GM19035 (cell line): ENCODE measurements around the gene TMEM41A.
"Not testable (repeated sequence)": the region's sequence is repeated elsewhere in the genome, so short reads cannot be mapped to it uniquely, and the experiment has no call there.

Experiments used
- ATAC-seq: cut with Tn5 transposase; IDR thresholded peaks from one replicate; pipeline ENCODE4 v1.9.1; 2021; ENCODE audit not compliant: unreplicated experiment

TMEM41A gene

GRCh38 chr3:185489462-185489861 is 9.4 kb downstream of the TMEM41A start:
- ATAC-seq, result no peak

GRCh38 chr3:185488465-185488864 is 10.4 kb downstream of the TMEM41A start:
- ATAC-seq, result no peak

- ATAC-seq, result no peak
Measured at GRCh38 chr3:185486394-185486793, 12.4 kb downstream of the TMEM41A start.

- ATAC-seq, result no peak
Measured at GRCh38 chr3:185484296-185484695, 14.5 kb downstream of the TMEM41A start.

GRCh38 chr3:185479373-185479945 is 19.4 kb downstream of the TMEM41A start:
- no peak for ATAC-seq

GRCh38 chr3:185477316-185477715 is 21.5 kb downstream of the TMEM41A start:
- ATAC-seq, result no peak

- ATAC-seq, result not testable (repeated sequence)
Measured at GRCh38 chr3:185474922-185475321, 23.9 kb downstream of the TMEM41A start.

- no peak for ATAC-seq
Measured at GRCh38 chr3:185473290-185473815, 25.5 kb downstream of the TMEM41A start.

GRCh38 chr3:185470323-185470722 is 28.5 kb downstream of the TMEM41A start:
- no peak for ATAC-seq

GRCh38 chr3:185469542-185469941 is 29.3 kb downstream of the TMEM41A start:
- no peak for ATAC-seq

GRCh38 chr3:185466123-185466522 is 32.7 kb downstream of the TMEM41A start:
- ATAC-seq, result not testable (repeated sequence)

- ATAC-seq, result no peak
Measured at GRCh38 chr3:185465471-185465870, 33.4 kb downstream of the TMEM41A start.

GRCh38 chr3:185460719-185461350 is 38.0 kb downstream of the TMEM41A start:
- ATAC-seq, result no peak

GRCh38 chr3:185460309-185460708 is 38.5 kb downstream of the TMEM41A start:
- ATAC-seq, result no peak

GRCh38 chr3:185457376-185457775 is 41.5 kb downstream of the TMEM41A start:
- ATAC-seq, result no peak

- not testable (repeated sequence) for ATAC-seq
Measured at GRCh38 chr3:185451432-185451831, 47.4 kb downstream of the TMEM41A start.

GRCh38 chr3:185448107-185448506 is 50.7 kb downstream of the TMEM41A start:
- ATAC-seq, result no peak

- ATAC-seq, result no peak
Measured at GRCh38 chr3:185444329-185444728, 54.5 kb downstream of the TMEM41A start.

GRCh38 chr3:185442031-185442430 is 56.8 kb downstream of the TMEM41A start:
- no peak for ATAC-seq

GRCh38 chr3:185439745-185440466 is 58.9 kb downstream of the TMEM41A start:
- no peak for ATAC-seq
